ENCODE data around the gene SAMD9L. TPM values are rescaled to one million over a fixed set of nuclear protein-coding genes. Genes with fewer than 3 reads are reported as not detected.
"Not testable (repeated sequence)": the region's sequence is repeated elsewhere in the genome, so short reads cannot be mapped to it uniquely, and the experiment has no call there.

SAMD9L gene
- total RNA-seq, 1 experiment from 2014 or later = 37.7 TPM

- DNase-seq (ENCODE audit: low spot score) = peak; percentile 13
Observed at GRCh38 chr7:93146036-93146435, 2.1 kb downstream of the SAMD9L start.

- no peak for DNase-seq (ENCODE audit: low spot score)
Observed at GRCh38 chr7:93145354-93145753, 2.8 kb downstream of the SAMD9L start.

GRCh38 chr7:93142127-93142526 lies 6.1 kb downstream of the SAMD9L start:
- no peak for DNase-seq (ENCODE audit: low spot score)

GRCh38 chr7:93140582-93141191 lies 7.5 kb downstream of the SAMD9L start:
- DNase-seq (ENCODE audit: low spot score) = no peak

- DNase-seq (ENCODE audit: low spot score) = no peak
Observed at GRCh38 chr7:93138576-93138975, 9.6 kb downstream of the SAMD9L start.

GRCh38 chr7:93133005-93133404 lies 15.2 kb downstream of the SAMD9L start:
- no peak for DNase-seq (ENCODE audit: low spot score)

- DNase-seq (ENCODE audit: low spot score) = no peak
Observed at GRCh38 chr7:93132216-93132615, 16.0 kb downstream of the SAMD9L start.

- DNase-seq (ENCODE audit: low spot score) = not testable (repeated sequence)
Observed at GRCh38 chr7:93126954-93127353, 21.2 kb downstream of the SAMD9L start.

GRCh38 chr7:93123532-93123931 lies 24.7 kb downstream of the SAMD9L start:
- DNase-seq (ENCODE audit: low spot score) = not testable (repeated sequence)

GRCh38 chr7:93120592-93121549 lies 27.3 kb downstream of the SAMD9L start:
- no peak for DNase-seq (ENCODE audit: low spot score)

- peak; percentile 56 for DNase-seq (ENCODE audit: low spot score)
Observed at GRCh38 chr7:93119191-93119905, 28.8 kb downstream of the SAMD9L start.

GRCh38 chr7:93117852-93118530 lies 30.2 kb downstream of the SAMD9L start, which contains the start of gene SAMD9:
Gene SAMD9 (minus strand): TSS chr7:93117979. CDS start chr7:93106097, 11,882 bp downstream.
- DNase-seq (ENCODE audit: low spot score) = peak; percentile 88

GRCh38 chr7:93117327-93117726 lies 30.9 kb downstream of the SAMD9L start:
- no peak for DNase-seq (ENCODE audit: low spot score)

- peak; percentile 76 for DNase-seq (ENCODE audit: low spot score)
Observed at GRCh38 chr7:93115796-93116195, 32.4 kb downstream of the SAMD9L start.

GRCh38 chr7:93108003-93108402 lies 40.2 kb downstream of the SAMD9L start:
- DNase-seq (ENCODE audit: low spot score) = no peak

GRCh38 chr7:93097388-93097787 lies 50.8 kb downstream of the SAMD9L start:
- DNase-seq (ENCODE audit: low spot score) = no peak

- peak; percentile 5 for DNase-seq (ENCODE audit: low spot score)
Observed at GRCh38 chr7:93092757-93093370, 55.3 kb downstream of the SAMD9L start.

Measured in A172 (cell line).